ENCODE results near the gene PTPRU.

PTPRU gene

DNA sequence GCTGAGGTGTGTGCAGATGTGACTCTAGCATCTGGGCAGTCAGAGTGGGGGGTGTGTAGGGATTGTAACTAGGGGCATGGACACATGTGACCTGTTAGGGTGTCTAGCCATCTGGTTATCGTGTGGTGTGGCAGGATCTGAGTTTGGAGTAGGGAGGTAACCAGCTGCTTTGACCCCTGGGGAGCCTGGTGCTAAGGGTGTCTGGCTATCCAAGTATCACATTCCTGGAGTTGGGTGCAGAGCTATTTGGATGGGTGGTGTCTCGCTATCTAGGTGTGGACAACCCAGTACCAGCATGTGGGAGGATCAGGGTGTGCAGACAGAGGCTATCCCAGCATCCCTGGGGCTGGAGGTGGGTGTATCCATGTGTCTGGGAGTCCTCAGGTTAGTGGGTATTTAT is 4.7 kb downstream of the PTPRU start:
- no peak for DNase-seq (ENCODE audit: low read depth)
- no peak overlapping the region for H3K4me3 ChIP-seq (ENCODE audit: low read depth, low read length)
- no peak for TF ChIP-seq CTCF (IDR thresholded peaks at IDR 0.05; ENCODE audit: low read depth, low read length, missing control alignments)

DNA sequence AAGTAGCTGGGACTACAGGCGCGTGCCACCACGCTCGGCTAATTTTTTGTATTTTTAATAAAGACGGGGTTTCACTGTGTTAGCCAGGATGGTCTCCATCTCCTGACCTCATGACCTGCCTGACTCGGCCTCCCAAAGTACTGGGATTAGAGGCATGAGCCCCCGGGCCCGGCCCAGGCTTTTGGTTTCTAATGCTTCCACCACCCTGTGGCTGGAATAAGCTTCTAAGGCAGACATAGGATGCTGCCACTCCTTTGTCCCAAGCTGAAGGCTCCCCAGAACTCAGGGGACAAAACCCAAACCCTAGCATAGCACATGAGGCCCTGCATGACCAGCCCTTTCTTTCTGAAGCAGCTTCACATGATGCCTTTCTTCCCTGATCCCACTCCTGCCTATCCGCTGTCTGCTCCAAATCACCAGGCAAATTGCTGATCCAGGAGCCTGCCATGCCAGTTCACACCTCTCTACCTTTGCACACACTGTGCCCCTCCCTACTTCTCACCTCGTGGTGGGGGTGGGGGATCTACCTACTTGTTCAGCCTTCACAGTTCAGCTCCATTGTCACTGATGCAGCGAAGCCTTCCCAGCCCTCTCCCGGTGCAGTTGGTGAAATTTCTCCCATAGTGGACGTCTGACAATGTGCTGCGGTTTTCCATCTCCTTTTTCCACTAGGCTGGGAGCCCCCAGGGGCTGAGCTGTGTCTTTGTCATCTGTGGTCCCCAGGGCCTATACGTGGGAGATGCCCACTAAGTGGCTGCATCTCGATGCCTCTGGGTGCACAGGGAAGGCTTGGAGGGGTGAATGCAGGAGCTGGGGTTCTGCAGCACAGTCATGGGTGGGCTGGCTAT is 6.9 kb downstream of the PTPRU start:
- DNase-seq (ENCODE audit: low read depth), result no peak
- no peak for TF ChIP-seq CTCF (IDR thresholded peaks at IDR 0.05; ENCODE audit: low read depth, low read length, missing control alignments)
- no peak overlapping the region for H3K4me3 ChIP-seq (ENCODE audit: low read depth, low read length)

DNA sequence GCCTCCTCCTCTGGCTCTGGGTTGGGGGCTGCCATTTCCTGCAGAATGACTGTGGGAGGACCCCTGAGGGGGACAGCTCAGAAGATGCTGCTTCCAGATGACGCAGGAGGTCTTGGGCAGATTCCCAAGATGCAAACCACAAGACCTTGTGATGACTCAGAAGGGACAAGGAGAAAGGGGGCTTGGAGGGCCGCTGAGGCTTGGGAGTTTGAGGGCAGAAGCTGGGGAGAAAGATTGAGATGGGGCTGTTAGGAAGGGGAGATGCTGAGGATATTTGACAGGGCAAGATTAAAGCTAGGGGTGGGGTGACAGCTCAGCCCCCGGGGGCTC is 7.5 kb downstream of the PTPRU start:
- H3K4me3 ChIP-seq (ENCODE audit: low read depth, low read length), result no peak overlapping the region
- no peak for DNase-seq (ENCODE audit: low read depth)
- TF ChIP-seq CTCF (IDR thresholded peaks at IDR 0.05; ENCODE audit: low read depth, low read length, missing control alignments), result no peak

DNA sequence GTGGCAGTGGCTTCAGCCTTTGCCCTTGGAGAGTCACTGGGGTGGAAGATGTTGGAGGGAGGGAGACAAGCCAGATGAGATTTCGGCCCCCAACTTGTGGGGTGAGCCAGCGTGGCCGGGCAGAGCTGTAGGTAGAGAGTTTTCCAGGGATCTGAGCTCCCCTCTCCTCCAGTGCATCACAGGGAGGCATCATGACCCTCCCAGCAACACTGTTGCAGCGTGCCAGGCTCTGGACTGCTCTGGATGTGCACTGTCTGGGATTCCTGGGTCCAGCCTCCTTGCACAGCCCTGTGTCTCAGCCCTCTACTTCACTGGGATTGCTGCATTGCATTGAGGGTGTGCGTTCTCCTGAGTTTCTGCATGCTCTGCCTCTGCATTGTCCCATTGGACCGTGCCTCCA is 8.9 kb downstream of the PTPRU start:
- no peak for DNase-seq (ENCODE audit: low read depth)
- TF ChIP-seq CTCF (IDR thresholded peaks at IDR 0.05; ENCODE audit: low read depth, low read length, missing control alignments), result no peak
- no peak overlapping the region for H3K4me3 ChIP-seq (ENCODE audit: low read depth, low read length)

- DNase-seq (ENCODE audit: low read depth), result no peak
- no peak overlapping the region for H3K4me3 ChIP-seq (ENCODE audit: low read depth, low read length)
- TF ChIP-seq CTCF (IDR thresholded peaks at IDR 0.05; ENCODE audit: low read depth, low read length, missing control alignments), result peak; percentile 52
Measured at GRCh38 chr1:29245876-29246275, 9.6 kb downstream of the PTPRU start.

- DNase-seq (ENCODE audit: low read depth), result no peak
- TF ChIP-seq CTCF (IDR thresholded peaks at IDR 0.05; ENCODE audit: low read depth, low read length, missing control alignments), result no peak
- no peak overlapping the region for H3K4me3 ChIP-seq (ENCODE audit: low read depth, low read length)
Measured at GRCh38 chr1:29247044-29247443, 10.7 kb downstream of the PTPRU start.
